Sigmoid colon (tissue), 7 donors: ENCODE measurements around the gene MRI1. TPM values are rescaled to one million over a fixed set of nuclear protein-coding genes. Genes with fewer than 3 reads are reported as not detected.
A peak's percentile ranks its signal among the peaks of the same experiment; 100 is the strongest.
"Not testable (repeated sequence)": the region's sequence is repeated elsewhere in the genome, so short reads cannot be mapped to it uniquely, and the experiment has no call there.

Source experiments
- DNase-seq: peaks from one replicate; pipeline ENCODE4 v3.0.0-alpha.2; 2019
- H3K27ac ChIP-seq, 4 donors: fragments of 200-600 bp; sonication (generic); one replicate each; pipeline ENCODE4 v1.5.1; 2016 to 2019; ENCODE audit warnings: mild to moderate bottlenecking in 1 of 4
- H3K27me3 ChIP-seq, 3 donors: fragments of 200-600 bp; sonication (generic); one replicate each; pipeline ENCODE4 v1.5.1; 2019; ENCODE audit warnings: mild to moderate bottlenecking in 1 of 3
- H3K36me3 ChIP-seq, 4 donors: fragments of 200-600 bp; sonication (generic); one replicate each; pipeline ENCODE4 v1.5.1; 2016 to 2019
- H3K4me1 ChIP-seq, 4 donors: fragments of 200-600 bp; sonication (generic); one replicate each; pipeline ENCODE4 v1.5.1; 2017 to 2019
- H3K4me3 ChIP-seq, 4 donors: fragments of 200-600 bp; sonication (generic); one replicate each; pipeline ENCODE4 v1.5.1; 2017 to 2019; ENCODE audit warnings: mild to moderate bottlenecking in 2 of 4, moderate library complexity in 1 of 4
- H3K9me3 ChIP-seq, 4 donors: fragments of 200-600 bp in 3 of 4; sonication (generic) in 3 of 4; one replicate each; pipeline versions ENCODE4 v1.5.1 to v1.6.1; 2013 to 2019
- CTCF ChIP-seq, 4 experiments: fragments of 450-650 bp in 3 of 4; fragments of 200-600 bp in 1 of 4; IDR thresholded peaks; one replicate each; pipeline ENCODE4 v1.5.1; 2016 to 2019; ENCODE audit warnings: antibody characterized with exemption in 4 of 4, mild to moderate bottlenecking in 3 of 4, moderate library complexity in 2 of 4
- EP300 ChIP-seq, 4 donors: sonication (generic); formaldehyde crosslinking; IDR thresholded peaks; one replicate each; pipeline ENCODE4 v1.6.1; 2017; ENCODE audit warnings: antibody characterized with exemption in 4 of 4
- POLR2A ChIP-seq, 2 donors: fragments of 450-650 bp; IDR thresholded peaks; one replicate each; pipeline ENCODE4 v1.6.1; 2016; ENCODE audit warnings: antibody characterized with exemption in 2 of 2, mild to moderate bottlenecking in 2 of 2, moderate library complexity in 2 of 2
- POLR2AphosphoS5 ChIP-seq, 4 donors: sonication (generic); formaldehyde crosslinking; IDR thresholded peaks; one replicate each; pipeline ENCODE4 v1.6.1; 2017; ENCODE audit warnings: antibody characterized with exemption in 4 of 4
- WGBS, 2 donors: extraction: QIAGEN DNeasy Blood & Tissue Kit; methylation state at CpG; one replicate each; pipeline ENCODE4 v1.1.7; 2013; 5-methylcytosine and 5-hydroxymethylcytosine counted together
- intact Hi-C: fragments of 100-400 bp; cut with DNase I; formaldehyde crosslinking; loops from one replicate; pipeline ENCODE4 v1.15.1; 2023
- polyA plus RNA-seq, 3 donors: library from polyadenylated mRNA; stranded (reverse); fragments of 200-250 nt; gene quantifications; one replicate each; pipeline ENCODE4 v1.2.3, GENCODE V29; 2013
- total RNA-seq, 4 donors: library from RNA; depleted of rRNA; stranded (reverse); fragments of >200 nt; gene quantifications; one replicate each; pipeline ENCODE4 v1.1.0, GENCODE V29; 2016
- donor health status: healthy with polysubstance abuse.
- donor health status: Bipolar disorder and iron deficiency.
- donor health status: healthy.

MRI1 gene
- total and polyA plus RNA-seq, 7 donors: 5.8 to 70.9 (median 27.4) TPM

GRCh38 chr19:13784731-13785452, 20.6 kb downstream of the MRI1 start:
- Histone ChIP-seq H3K4me3 (no peak overlapping the region), H3K4me1 (peaks cover 0 to 52% (median 33%) of the 10 kb centered on the region in 4 donors), H3K9me3 (no peaks in the 10 kb centered on the region), H3K27ac (peak overlapping the region in 3 of 4 donors; percentile 9 to 59 (median 25)), H3K27me3 (no peaks in the 10 kb centered on the region), H3K36me3 (no peaks in the 10 kb centered on the region)
- intact Hi-C loops: loop anchor here (1.0 to 5.0 kb wide), 2 partner anchors 77 to 167 kb away; partner anchors contain the start of gene DCAF15
- no peak for TF ChIP-seq EP300 (IDR thresholded peaks at IDR 0.05)
- no peak for TF ChIP-seq POLR2A (IDR thresholded peaks at IDR 0.05)
- peak in 1 of 4 donors; percentile 17 for TF ChIP-seq POLR2AphosphoS5 (IDR thresholded peaks at IDR 0.05)
- peak in 3 of 4 experiments; percentile 56 to 70 (median 60) for TF ChIP-seq CTCF (IDR thresholded peaks at IDR 0.05)
- WGBS, 2 donors: 11 to 24% methylated on average over 17 of the region's 17 CpGs
- peak; percentile 83 for DNase-seq

DNA sequence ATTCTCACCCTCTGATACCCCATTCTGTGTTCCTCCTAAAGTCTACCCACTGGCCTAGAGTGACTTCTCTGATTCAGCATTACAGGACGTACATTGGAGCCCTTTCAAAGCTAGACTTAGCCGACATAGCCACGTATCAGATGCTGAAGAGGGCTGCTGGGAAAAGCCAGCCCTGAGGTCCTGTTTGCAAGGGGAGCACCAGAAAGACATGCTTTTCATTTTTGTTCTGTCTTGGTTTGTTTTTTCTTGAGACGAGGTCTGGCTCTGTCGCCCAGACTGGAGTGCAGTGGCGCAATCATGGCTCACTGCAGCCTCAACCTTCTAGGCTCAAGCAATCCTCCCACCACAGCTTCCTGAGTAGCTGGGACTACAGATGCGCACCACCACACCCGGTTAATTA, 24.7 kb downstream of the MRI1 start:
- no peak overlapping the region for H3K4me3 ChIP-seq
- 49 to 76% methylated on average over 8 of the region's 8 CpGs for WGBS, 2 donors
- H3K27ac ChIP-seq: peak overlapping the region in 3 of 4 donors; percentile 70 to 83 (median 77)
- no peaks in the 10 kb centered on the region for H3K36me3 ChIP-seq
- peaks cover 0 to 34% (median 19%) of the 10 kb centered on the region in 4 donors for H3K4me1 ChIP-seq
- TF ChIP-seq POLR2AphosphoS5 (IDR thresholded peaks at IDR 0.05): no peak
- TF ChIP-seq POLR2A (IDR thresholded peaks at IDR 0.05): no peak
- no peak for TF ChIP-seq EP300 (IDR thresholded peaks at IDR 0.05)
- TF ChIP-seq CTCF (IDR thresholded peaks at IDR 0.05): no peak
- intact Hi-C loops: no loop called here
- DNase-seq: no peak
- H3K27me3 ChIP-seq: no peaks in the 10 kb centered on the region
- H3K9me3 ChIP-seq: no peaks in the 10 kb centered on the region

- TF ChIP-seq CTCF (IDR thresholded peaks at IDR 0.05) (no peak), EP300 (IDR thresholded peaks at IDR 0.05) (no peak), POLR2AphosphoS5 (IDR thresholded peaks at IDR 0.05) (no peak), POLR2A (IDR thresholded peaks at IDR 0.05) (no peak)
- WGBS, 2 donors: 74 to 79% methylated on average over 8 of the region's 8 CpGs
- Histone ChIP-seq H3K27me3 (no peaks in the 10 kb centered on the region), H3K4me3 (no peak overlapping the region), H3K27ac (no peak overlapping the region), H3K9me3 (no peaks in the 10 kb centered on the region), H3K4me1 (peaks cover 0 to 30% (median 18%) of the 10 kb centered on the region in 4 donors), H3K36me3 (no peaks in the 10 kb centered on the region)
- DNase-seq: no peak
- intact Hi-C loops: loop anchor here (10.0 kb wide), 2 partner anchors 214 to 294 kb away; partner anchors contain the start of genes C19orf67 and RFX1
Observed at GRCh38 chr19:13790354-13790753, 26.0 kb downstream of the MRI1 start.

DNA sequence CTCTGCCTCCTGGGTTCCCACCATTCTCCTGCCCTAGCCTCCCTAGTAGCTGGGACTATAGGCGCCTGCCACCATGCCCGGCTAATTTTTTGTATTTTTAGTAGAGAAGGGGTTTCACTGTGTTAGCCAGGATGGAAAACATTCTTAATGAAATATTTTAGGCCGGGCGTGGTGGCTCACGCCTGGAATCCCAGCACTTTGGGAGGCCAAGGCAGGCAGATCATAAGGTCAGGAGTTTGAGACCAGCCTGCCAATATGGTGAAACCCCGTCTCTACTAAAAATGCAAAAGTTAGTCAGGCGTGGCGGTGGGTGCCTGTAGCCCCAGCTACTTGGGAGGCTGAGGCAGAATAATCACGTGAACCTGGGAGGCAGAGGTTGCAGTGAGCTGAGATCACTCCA, 29.0 kb downstream of the MRI1 start:
- peak overlapping the region; percentile 92 to 95 (median 94) for H3K27ac ChIP-seq
- intact Hi-C loops: loop anchor here (10.0 kb wide), 2 partner anchors 211 to 291 kb away; partner anchors contain the start of genes C19orf67 and RFX1

GRCh38 chr19:13794398-13794756, 30.1 kb downstream of the MRI1 start:
- DNase-seq: peak; percentile 94
- intact Hi-C loops: loop anchor here (2.0 to 10.0 kb wide), 3 partner anchors 56 to 290 kb away; partner anchors contain the start of genes C19orf67 and RFX1
- Histone ChIP-seq H3K36me3 (no peaks in the 10 kb centered on the region), H3K9me3 (no peaks in the 10 kb centered on the region), H3K27ac (peak overlapping the region; percentile 92 to 95 (median 94)), H3K4me1 (peaks cover 0 to 36% (median 33%) of the 10 kb centered on the region in 4 donors), H3K27me3 (no peaks in the 10 kb centered on the region), H3K4me3 (peak overlapping the region; percentile 52 to 96 (median 70))
- peak in 2 of 4 donors; percentile 19 to 47 for TF ChIP-seq EP300 (IDR thresholded peaks at IDR 0.05)
- TF ChIP-seq POLR2AphosphoS5 (IDR thresholded peaks at IDR 0.05): peak in 3 of 4 donors; percentile 62 to 78 (median 63)
- TF ChIP-seq CTCF (IDR thresholded peaks at IDR 0.05): no peak
- 2 to 6% methylated on average over 8 of the region's 8 CpGs for WGBS, 2 donors

More for the DNA sequence above, 29.0 kb downstream of the MRI1 start:
- not testable (repeated sequence) for DNase-seq, H3K36me3 ChIP-seq, H3K9me3 ChIP-seq, H3K27me3 ChIP-seq, H3K4me3 ChIP-seq
- 81 to 94% methylated on average over 9 of the region's 9 CpGs for WGBS, 2 donors
- H3K4me1 ChIP-seq: peaks cover 0 to 44% (median 35%) of the 10 kb centered on the region in 4 donors
